ENCODE data around the gene ALOX5AP.

Gene ALOX5AP

GRCh38 chr13:30750036-30750435, 14.7 kb downstream of the ALOX5AP start:
- no peak for TF ChIP-seq GATA1 (IDR thresholded peaks at IDR 0.05; ENCODE audit: low read depth, low read length)
- no peak for TF ChIP-seq POLR2A (IDR thresholded peaks at IDR 0.05; ENCODE audit: low read length)
- DNase-seq, result no peak

DNA sequence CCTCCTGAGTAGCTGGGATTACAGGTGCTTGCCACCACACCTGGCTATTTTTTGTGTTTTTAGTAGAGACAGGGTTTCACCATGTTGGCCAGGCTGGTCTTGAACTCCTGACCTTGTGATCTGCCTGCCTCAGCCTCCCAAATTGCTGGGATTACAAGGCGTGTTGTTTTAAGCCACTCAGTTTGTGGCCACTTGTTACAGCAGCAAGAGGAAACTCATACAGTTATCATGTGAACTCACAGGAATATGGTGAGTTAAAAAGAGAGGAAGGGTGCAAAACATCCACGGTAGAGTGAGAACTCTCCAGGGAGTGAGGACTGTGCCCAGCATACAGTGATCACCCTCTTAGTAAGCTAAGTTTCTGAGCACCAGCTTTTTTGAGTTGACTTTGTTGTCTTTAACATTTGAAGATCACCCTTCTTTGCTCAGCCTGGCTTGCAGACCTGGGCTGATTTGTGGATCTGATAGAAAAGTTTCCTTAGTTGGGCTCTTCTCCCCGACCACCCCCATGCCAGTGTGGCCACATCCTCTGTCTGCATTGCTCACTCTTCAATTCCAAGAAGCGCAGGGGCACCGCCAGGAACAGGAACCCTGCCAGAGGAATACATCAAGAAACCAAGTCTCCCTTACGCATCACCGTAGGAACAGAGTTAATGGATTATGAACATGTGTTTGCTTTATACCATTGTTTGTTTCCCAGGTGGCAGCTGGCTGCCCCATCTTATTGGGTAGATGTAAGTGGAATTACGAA, 16.0 kb downstream of the ALOX5AP start:
- no peak for DNase-seq
- TF ChIP-seq GATA1 (IDR thresholded peaks at IDR 0.05; ENCODE audit: low read depth, low read length) (no peak), POLR2A (IDR thresholded peaks at IDR 0.05; ENCODE audit: low read length) (no peak)

- TF ChIP-seq POLR2A (IDR thresholded peaks at IDR 0.05; ENCODE audit: low read length) (no peak), GATA1 (IDR thresholded peaks at IDR 0.05; ENCODE audit: low read depth, low read length) (no peak)
- no peak for DNase-seq
These were observed 17.0 kb downstream of the ALOX5AP start for GRCh38 chr13:30752201-30752797.

DNA sequence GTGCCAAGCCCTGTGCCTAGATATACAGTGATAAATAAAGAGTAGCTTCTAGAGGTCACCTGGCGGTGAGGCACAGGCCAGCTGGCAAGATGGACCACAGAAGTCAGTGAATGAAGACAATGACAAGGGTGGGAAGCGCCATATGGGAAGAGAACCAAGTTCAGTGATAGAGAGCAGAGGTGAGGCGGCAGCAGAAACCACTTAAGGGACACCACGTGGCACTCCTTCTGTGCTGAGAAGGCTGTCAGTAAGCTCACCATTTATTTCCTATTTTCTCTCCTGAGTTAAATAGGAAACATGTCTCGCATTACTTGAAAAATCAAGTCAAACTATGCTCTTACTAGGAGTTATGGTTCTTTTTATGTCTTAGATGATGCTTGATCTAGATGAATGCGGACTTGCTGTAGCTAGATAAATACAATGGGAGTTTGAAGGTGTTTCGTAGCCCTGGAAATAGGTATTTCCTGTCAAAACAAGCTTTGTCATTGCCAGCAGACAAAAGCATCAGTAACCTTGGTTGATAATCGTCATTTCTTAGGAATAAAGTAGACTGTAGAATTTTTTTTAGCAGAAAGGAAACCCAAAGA, 17.8 kb downstream of the ALOX5AP start:
- no peak for TF ChIP-seq POLR2A (IDR thresholded peaks at IDR 0.05; ENCODE audit: low read length)
- no peak for TF ChIP-seq GATA1 (IDR thresholded peaks at IDR 0.05; ENCODE audit: low read depth, low read length)
- DNase-seq, result no peak

DNA sequence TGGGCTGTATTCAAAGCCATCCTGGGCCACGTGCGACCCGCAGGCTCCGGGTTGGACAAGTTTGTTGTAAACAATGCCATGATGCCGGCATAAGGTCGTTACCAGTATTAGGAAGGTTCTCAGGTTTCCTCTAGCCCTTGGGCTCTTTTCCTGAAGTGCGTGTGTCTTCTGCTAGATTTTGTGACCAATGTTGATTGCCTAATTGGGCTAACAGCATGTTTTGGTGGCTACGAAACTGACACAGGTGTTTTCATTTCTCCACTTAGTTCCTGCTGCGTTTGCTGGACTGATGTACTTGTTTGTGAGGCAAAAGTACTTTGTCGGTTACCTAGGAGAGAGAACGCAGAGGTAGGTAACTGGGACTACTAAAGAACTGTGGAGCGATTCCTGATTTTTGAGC, 20.3 kb downstream of the ALOX5AP start:
- TF ChIP-seq GATA1 (IDR thresholded peaks at IDR 0.05; ENCODE audit: low read depth, low read length) (no peak), POLR2A (IDR thresholded peaks at IDR 0.05; ENCODE audit: low read length) (no peak)
- DNase-seq, result no peak

- no peak for DNase-seq
- TF ChIP-seq GATA1 (IDR thresholded peaks at IDR 0.05; ENCODE audit: low read depth, low read length) (no peak), POLR2A (IDR thresholded peaks at IDR 0.05; ENCODE audit: low read length) (no peak)
These were observed 21.8 kb downstream of the ALOX5AP start for GRCh38 chr13:30757026-30757742.

DNA sequence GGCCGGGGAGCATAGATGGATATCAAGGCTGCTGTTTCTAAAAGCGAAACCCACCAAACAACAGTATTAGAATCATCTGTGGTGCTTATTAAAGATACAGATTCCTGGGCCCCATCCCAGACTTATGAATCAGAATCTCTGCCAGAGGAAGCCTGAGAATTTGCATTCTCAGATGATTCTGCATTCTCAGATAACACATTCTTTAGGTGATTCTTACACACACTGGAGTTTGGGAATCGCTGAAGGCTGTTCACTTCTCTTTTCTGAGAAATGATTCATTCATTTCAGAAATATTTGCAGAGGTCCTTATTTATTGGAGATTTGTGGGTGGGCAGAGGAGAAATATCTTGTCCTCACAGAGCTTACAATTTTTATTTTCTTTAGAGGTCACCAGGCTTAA, 24.4 kb downstream of the ALOX5AP start:
- no peak for DNase-seq
- TF ChIP-seq POLR2A (IDR thresholded peaks at IDR 0.05; ENCODE audit: low read length), result no peak
- no peak for TF ChIP-seq GATA1 (IDR thresholded peaks at IDR 0.05; ENCODE audit: low read depth, low read length)

DNA sequence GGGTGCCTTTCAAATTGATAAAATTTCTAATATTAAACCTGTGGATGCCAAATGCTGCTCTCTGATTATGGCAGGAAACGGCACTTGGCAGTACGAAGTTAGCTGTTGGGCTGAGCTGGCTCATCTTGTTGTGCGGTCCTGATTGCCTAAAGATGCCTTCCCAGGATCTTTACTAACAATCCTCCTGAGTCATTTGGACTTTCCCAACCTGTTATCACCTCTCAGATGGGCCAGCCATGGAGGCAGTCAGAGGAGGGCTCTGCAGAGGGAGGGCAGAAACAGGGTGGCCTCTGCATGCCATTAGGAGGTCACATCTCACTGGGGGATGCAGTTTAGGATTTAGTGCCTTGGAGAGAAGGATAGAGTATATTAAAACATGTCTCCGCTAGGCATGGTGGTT, 27.3 kb downstream of the ALOX5AP start:
- TF ChIP-seq POLR2A (IDR thresholded peaks at IDR 0.05; ENCODE audit: low read length) (no peak), GATA1 (IDR thresholded peaks at IDR 0.05; ENCODE audit: low read depth, low read length) (no peak)
- no peak for DNase-seq

DNA sequence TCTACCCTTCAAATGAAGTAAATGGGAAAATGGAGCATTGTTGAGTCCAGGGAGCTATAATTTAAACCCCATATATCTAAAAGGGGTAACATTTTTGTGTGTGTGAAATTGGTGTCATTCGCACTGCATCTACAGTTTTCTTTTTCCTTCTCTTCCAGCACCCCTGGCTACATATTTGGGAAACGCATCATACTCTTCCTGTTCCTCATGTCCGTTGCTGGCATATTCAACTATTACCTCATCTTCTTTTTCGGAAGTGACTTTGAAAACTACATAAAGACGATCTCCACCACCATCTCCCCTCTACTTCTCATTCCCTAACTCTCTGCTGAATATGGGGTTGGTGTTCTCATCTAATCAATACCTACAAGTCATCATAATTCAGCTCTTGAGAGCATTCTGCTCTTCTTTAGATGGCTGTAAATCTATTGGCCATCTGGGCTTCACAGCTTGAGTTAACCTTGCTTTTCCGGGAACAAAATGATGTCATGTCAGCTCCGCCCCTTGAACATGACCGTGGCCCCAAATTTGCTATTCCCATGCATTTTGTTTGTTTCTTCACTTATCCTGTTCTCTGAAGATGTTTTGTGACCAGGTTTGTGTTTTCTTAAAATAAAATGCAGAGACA, 28.6 kb downstream of the ALOX5AP start:
- DNase-seq, result no peak

DNA sequence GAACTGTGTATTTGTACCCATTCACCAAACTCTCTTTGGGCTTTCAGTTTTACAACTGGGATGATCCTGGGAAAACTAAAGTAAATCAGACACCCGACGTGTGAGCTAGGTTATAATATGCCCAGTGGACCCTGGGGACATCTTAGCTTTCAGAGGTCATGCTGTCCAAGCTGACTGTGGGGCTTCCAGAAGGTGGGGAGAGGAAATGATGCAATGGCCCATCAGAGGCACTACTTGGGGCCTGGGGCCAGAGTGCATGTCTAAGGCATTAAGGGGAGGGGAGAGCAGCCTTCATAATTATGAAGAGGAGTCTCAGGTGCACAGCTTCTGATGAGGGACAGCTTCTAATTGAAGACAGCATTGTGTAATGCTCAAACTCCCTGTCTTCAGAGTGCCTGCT, 30.9 kb downstream of the ALOX5AP start:
- no peak for DNase-seq
- no peak for TF ChIP-seq GATA1 (IDR thresholded peaks at IDR 0.05; ENCODE audit: low read depth, low read length)
- no peak for TF ChIP-seq POLR2A (IDR thresholded peaks at IDR 0.05; ENCODE audit: low read length)

More for the DNA sequence above, 28.6 kb downstream of the ALOX5AP start:
- no peak for TF ChIP-seq GATA1 (IDR thresholded peaks at IDR 0.05; ENCODE audit: low read depth, low read length)
- TF ChIP-seq POLR2A (IDR thresholded peaks at IDR 0.05; ENCODE audit: low read length), result no peak

- no peak for DNase-seq
- TF ChIP-seq GATA1 (IDR thresholded peaks at IDR 0.05; ENCODE audit: low read depth, low read length) (no peak), POLR2A (IDR thresholded peaks at IDR 0.05; ENCODE audit: low read length) (no peak)
These were observed 35.6 kb downstream of the ALOX5AP start for GRCh38 chr13:30770929-30771328.

DNA sequence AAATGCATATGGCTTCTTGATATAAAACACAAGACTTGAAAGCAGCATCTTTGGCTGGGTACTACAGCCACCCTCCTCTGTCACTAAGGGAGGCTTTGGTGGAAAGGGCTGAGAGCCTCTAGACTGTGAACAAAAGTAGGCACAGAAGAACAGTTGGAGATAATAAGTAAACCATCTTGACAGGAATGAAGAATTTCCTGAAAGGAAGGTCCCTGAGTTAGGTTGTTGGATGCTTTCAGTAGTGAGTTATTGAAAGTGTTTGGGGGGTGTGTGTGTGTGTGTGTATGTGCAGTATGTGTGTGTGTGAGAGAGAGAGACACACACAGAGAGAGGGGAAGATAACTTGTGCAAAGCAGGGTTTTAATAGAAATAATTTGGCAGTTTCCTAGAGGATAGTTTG, 38.2 kb downstream of the ALOX5AP start:
- DNase-seq, result no peak
- TF ChIP-seq GATA1 (IDR thresholded peaks at IDR 0.05; ENCODE audit: low read depth, low read length) (no peak), POLR2A (IDR thresholded peaks at IDR 0.05; ENCODE audit: low read length) (no peak)

DNA sequence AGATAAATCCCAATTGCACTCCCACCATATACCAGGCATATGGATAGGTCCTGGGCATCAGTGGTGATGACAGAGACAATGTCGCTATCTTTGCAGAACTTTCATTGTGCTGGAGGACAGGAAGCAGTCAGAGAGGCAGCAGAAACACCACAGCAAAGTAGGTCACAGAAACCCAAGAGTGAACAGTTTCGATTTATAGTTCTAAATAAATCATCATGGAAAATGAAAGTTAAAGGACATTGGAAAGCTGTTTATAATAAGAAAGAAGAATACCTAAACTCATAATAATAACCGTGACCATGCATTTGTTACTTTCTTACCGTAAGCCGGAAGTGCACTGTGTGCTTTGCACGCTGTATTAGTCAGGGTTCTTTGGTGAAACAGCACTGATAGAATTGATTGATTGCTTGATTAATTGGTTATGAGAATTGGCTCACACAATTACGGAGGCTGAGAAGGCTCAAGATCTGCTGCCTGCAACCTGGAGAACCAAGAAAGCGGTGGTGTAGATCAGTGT, 38.9 kb downstream of the ALOX5AP start:
- DNase-seq, result no peak
- TF ChIP-seq POLR2A (IDR thresholded peaks at IDR 0.05; ENCODE audit: low read length), result no peak
- TF ChIP-seq GATA1 (IDR thresholded peaks at IDR 0.05; ENCODE audit: low read depth, low read length), result no peak
